H9 (cell line): ENCODE measurements around the gene ITIH2. TPM values are rescaled to one million over a fixed set of nuclear protein-coding genes. Genes with fewer than 3 reads are reported as not detected.

Experiments used
- DNase-seq: peaks from one replicate; pipeline ENCODE4 v3.0.0-alpha.2; 2017
- H2AFZ ChIP-seq: one replicate; pipeline ENCODE4 v1.6.1; 2013; ENCODE audit warnings: mild to moderate bottlenecking, low read length, control low read depth, moderate library complexity
- H2AK5ac ChIP-seq: 2 replicates; pipeline ENCODE4 v1.6.1; 2013; ENCODE audit warnings: low read length, control low read depth, mixed read lengths; ENCODE audit not compliant: insufficient read length
- H2BK120ac ChIP-seq: one replicate; pipeline ENCODE4 v1.6.1; 2013; ENCODE audit warnings: low read depth, mild to moderate bottlenecking, low read length, control low read depth, inconsistent platforms; ENCODE audit not compliant: poor library complexity, severe bottlenecking
- H2BK12ac ChIP-seq: 2 replicates; pipeline ENCODE4 v1.6.1; 2013; ENCODE audit warnings: low read length, control low read depth, mixed read lengths, low read depth; ENCODE audit not compliant: insufficient read length
- H2BK15ac ChIP-seq: 2 replicates; pipeline ENCODE4 v1.6.1; 2013; ENCODE audit warnings: low read depth, low read length, control low read depth
- H2BK20ac ChIP-seq: one replicate; pipeline ENCODE4 v1.6.1; 2013; ENCODE audit warnings: low read depth, mild to moderate bottlenecking, low read length, control low read depth, inconsistent platforms; ENCODE audit not compliant: poor library complexity, severe bottlenecking
- H2BK5ac ChIP-seq: 2 replicates; pipeline ENCODE4 v1.6.1; 2013; ENCODE audit warnings: low read length, control low read depth, mixed read lengths; ENCODE audit not compliant: insufficient read length
- H3K14ac ChIP-seq: 2 replicates; pipeline ENCODE4 v1.6.1; 2013; ENCODE audit warnings: low read length, control low read depth; ENCODE audit not compliant: insufficient read depth
- H3K18ac ChIP-seq: 2 replicates; pipeline ENCODE4 v1.6.1; 2013; ENCODE audit warnings: low read depth, mild to moderate bottlenecking, mixed read lengths, low read length, control low read depth; ENCODE audit not compliant: insufficient read length
- H3K23ac ChIP-seq: 2 replicates; pipeline ENCODE4 v1.6.1; 2013; ENCODE audit warnings: low read length, control low read depth, mixed read lengths, low read depth; ENCODE audit not compliant: insufficient read length
- H3K23me2 ChIP-seq: 2 replicates; pipeline ENCODE4 v1.6.1; 2013; ENCODE audit warnings: low read depth, mild to moderate bottlenecking, mixed read lengths, low read length, control low read depth; ENCODE audit not compliant: insufficient read length, poor library complexity, severe bottlenecking
- H3K27ac ChIP-seq: 2 replicates; pipeline ENCODE4 v1.5.1; 2013; ENCODE audit warnings: low read length, control low read depth, mixed read lengths, low read depth; ENCODE audit not compliant: insufficient read length
- H3K27me3 ChIP-seq: 2 replicates; pipeline ENCODE4 v1.6.1; 2013; ENCODE audit warnings: low read length, control low read depth, inconsistent platforms; ENCODE audit not compliant: insufficient read depth
- H3K4ac ChIP-seq: 2 replicates; pipeline ENCODE4 v1.6.1; 2013; ENCODE audit warnings: low read depth, mild to moderate bottlenecking, control low read depth, inconsistent platforms, low read length, moderate library complexity
- H3K4me1 ChIP-seq: 2 replicates; pipeline ENCODE4 v1.6.1; 2013; ENCODE audit warnings: low read length, control low read depth, inconsistent platforms; ENCODE audit not compliant: insufficient read depth
- H3K4me2 ChIP-seq: 2 replicates; pipeline ENCODE4 v1.6.1; 2013; ENCODE audit warnings: low read length, control low read depth, mixed read lengths; ENCODE audit not compliant: insufficient read length, insufficient read depth
- H3K56ac ChIP-seq: 2 replicates; pipeline ENCODE4 v1.6.1; 2013; ENCODE audit warnings: low read depth, mild to moderate bottlenecking, mixed read lengths, low read length, control low read depth; ENCODE audit not compliant: insufficient read length
- H3K79me1 ChIP-seq: 2 replicates; pipeline ENCODE4 v1.6.1; 2013; ENCODE audit warnings: low read depth, mild to moderate bottlenecking, moderate library complexity, low read length, control low read depth, inconsistent platforms; ENCODE audit not compliant: insufficient read depth, poor library complexity, severe bottlenecking
- H3K79me2 ChIP-seq: 2 replicates; pipeline ENCODE4 v1.6.1; 2013; ENCODE audit warnings: low read length, control low read depth, inconsistent platforms; ENCODE audit not compliant: insufficient read depth
- H3K9ac ChIP-seq: 2 replicates; pipeline ENCODE4 v1.6.1; 2013; ENCODE audit warnings: low read length, control low read depth, mixed read lengths; ENCODE audit not compliant: insufficient read length; ENCODE audit errors: extremely low read depth
- H3K9me3 ChIP-seq: one replicate; pipeline ENCODE4 v1.6.1; 2013; ENCODE audit warnings: low read depth, low read length, inconsistent platforms; ENCODE audit not compliant: control insufficient read depth
- H3T11ph ChIP-seq: one replicate; pipeline ENCODE4 v1.6.1; 2013; ENCODE audit warnings: mild to moderate bottlenecking, low read length, control low read depth, inconsistent platforms
- H4K20me1 ChIP-seq: one replicate; pipeline ENCODE4 v1.6.1; 2013; ENCODE audit not compliant: control insufficient read depth, insufficient read length, insufficient read depth
- H4K5ac ChIP-seq: 2 replicates; pipeline ENCODE4 v1.6.1; 2013; ENCODE audit warnings: low read depth, mild to moderate bottlenecking, mixed read lengths, low read length, control low read depth; ENCODE audit not compliant: insufficient read length
- H4K8ac ChIP-seq: replicated peaks from 2 replicates; pipeline ENCODE4 v1.6.1; 2013; ENCODE audit warnings: low read length, control low read depth, mixed read lengths, low read depth; ENCODE audit not compliant: insufficient read length
- H4K91ac ChIP-seq: 2 replicates; pipeline ENCODE4 v1.6.1; 2013; ENCODE audit warnings: low read depth, mild to moderate bottlenecking, moderate library complexity, mixed read lengths, low read length, control low read depth; ENCODE audit not compliant: insufficient read length
- H3K27ac Mint-ChIP-seq, 3 experiments: 2 replicates in 2 of 3; 3 replicates in 1 of 3; pipeline ENCODE4 v1.8.0; 2020 to 2021; ENCODE audit warnings: mixed read lengths in 3 of 3, mild to moderate bottlenecking in 1 of 3, moderate library complexity in 1 of 3
- H3K27me3 Mint-ChIP-seq: 2 replicates; pipeline ENCODE4 v1.8.0; 2021; ENCODE audit warnings: low read depth, mild to moderate bottlenecking, moderate library complexity, mixed read lengths
- H3K36me3 Mint-ChIP-seq, 3 experiments: 2 replicates in 2 of 3; 3 replicates in 1 of 3; pipeline ENCODE4 v1.8.0; 2020 to 2021; ENCODE audit warnings: low read depth in 3 of 3, mixed read lengths in 3 of 3; ENCODE audit not compliant: insufficient read depth in 1 of 3
- H3K4me1 Mint-ChIP-seq, 2 experiments: 2 replicates each; pipeline ENCODE4 v1.8.0; 2020; ENCODE audit warnings: mixed read lengths in 2 of 2
- H3K4me3 Mint-ChIP-seq, 2 experiments: 2 replicates in 1 of 2; 3 replicates in 1 of 2; pipeline ENCODE4 v1.8.0; 2020 to 2021; ENCODE audit warnings: mild to moderate bottlenecking in 2 of 2, mixed read lengths in 2 of 2, moderate library complexity in 1 of 2
- H3K9me3 Mint-ChIP-seq, 2 experiments: 2 replicates in 1 of 2; 3 replicates in 1 of 2; pipeline ENCODE4 v1.8.0; 2020; ENCODE audit warnings: mild to moderate bottlenecking in 2 of 2, mixed read lengths in 2 of 2, moderate library complexity in 1 of 2
- WGBS: extraction: QIAGEN DNeasy Blood & Tissue Kit; methylation state at CpG from one replicate; pipeline ENCODE4 v1.1.7; 2013; ENCODE audit warnings: missing lambda C conversion rate, low lambda C conversion rate, mixed read lengths; ENCODE audit not compliant: insufficient read length; ENCODE audit errors: extremely low coverage; 5-methylcytosine and 5-hydroxymethylcytosine counted together
- total RNA-seq: library from RNA; stranded (reverse); gene quantifications from 2 replicates; pipeline ENCODE4 v1.2.1, GENCODE V29; 2021
- TF ChIP-seq, protein P1 (sequence below): fragments of 200-600 bp; sonication (generic); conservative IDR thresholded peaks from 3 replicates; pipeline ENCODE4 v1.8.0; 2021; ENCODE audit warnings: antibody characterized with exemption, mild to moderate bottlenecking

ITIH2 gene
- total RNA-seq, 1 experiment from 2014 or later, result not detected

DNA sequence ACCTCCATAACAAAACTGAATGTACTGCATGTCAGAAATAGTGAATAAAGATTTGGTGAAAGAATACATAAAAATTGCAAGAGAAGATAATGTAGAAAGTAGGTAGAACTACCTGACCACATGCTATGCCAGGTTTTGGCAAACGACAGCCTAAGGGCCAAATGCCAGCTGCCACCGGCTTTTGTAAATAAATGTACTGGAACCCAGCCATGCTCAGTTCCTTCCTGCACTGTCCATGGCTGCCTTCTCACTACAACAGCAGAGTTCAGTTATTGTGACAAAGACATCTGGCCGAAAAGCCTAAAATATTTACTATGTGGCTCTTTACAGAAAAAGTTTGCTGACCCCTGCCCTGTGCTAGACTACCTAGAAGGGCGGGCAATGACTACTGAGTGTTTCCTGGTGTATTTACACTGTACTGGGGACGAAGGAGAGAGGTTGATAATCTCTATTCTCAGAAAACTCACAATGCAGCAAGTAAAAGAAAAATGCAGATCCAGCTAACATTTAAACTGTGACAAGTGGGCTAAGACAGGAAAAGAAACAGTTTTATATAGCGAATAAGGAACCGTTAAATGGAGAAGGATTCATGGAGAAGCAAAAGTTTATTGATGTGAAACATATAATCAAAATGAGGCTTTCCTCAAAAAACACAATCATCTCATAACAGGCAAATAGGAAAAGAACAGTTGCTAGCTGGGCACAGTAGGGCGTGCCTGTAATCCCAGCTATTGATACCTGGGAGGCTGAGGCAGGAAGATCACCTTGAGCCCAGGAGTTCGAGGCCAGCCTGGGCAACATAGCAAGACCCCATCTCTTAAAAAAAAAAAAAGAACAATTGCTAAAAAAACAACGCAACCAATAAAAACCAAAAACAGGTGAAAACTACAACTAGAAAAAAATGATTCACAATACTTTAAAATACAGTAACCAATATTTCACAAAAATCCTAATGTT is 71.0 kb downstream of the ITIH2 start:
- H3K23me2 ChIP-seq, result no peaks in the 10 kb centered on the region
- H2BK15ac ChIP-seq, result no peak overlapping the region
- H3K79me1 ChIP-seq, result no peaks in the 10 kb centered on the region
- H3K9me3 ChIP-seq, result no peaks in the 10 kb centered on the region
- H3K79me2 ChIP-seq, result no peaks in the 10 kb centered on the region
- no peaks in the 10 kb centered on the region for H3K4me1 ChIP-seq
- H2AFZ ChIP-seq, result no peak overlapping the region
- Mint-ChIP-seq H3K27me3 (no peaks in the 10 kb centered on the region), H3K27ac (no peak overlapping the region), H3K4me1 (no peaks in the 10 kb centered on the region), H3K4me3 (no peak overlapping the region), H3K36me3 (peaks cover 21 to 68% (median 61%) of the 10 kb centered on the region in 3 experiments; a peak in 6 of 7 replicates), H3K9me3 (no peaks in the 10 kb centered on the region)
- no peak overlapping the region for H4K5ac ChIP-seq
- no CpG with 5 or more reads among the region's 10 CpGs for WGBS
- H3K27me3 ChIP-seq, result no peaks in the 10 kb centered on the region
- no peak overlapping the region for H3K14ac ChIP-seq
- H3K27ac ChIP-seq, result no peak overlapping the region
- H4K8ac ChIP-seq, result no peak overlapping the region
- H3K4ac ChIP-seq, result no peak overlapping the region
- H4K91ac ChIP-seq, result no peak overlapping the region
- H2AK5ac ChIP-seq, result no peak overlapping the region
- no peak overlapping the region for H3K23ac ChIP-seq
- H2BK5ac ChIP-seq, result no peak overlapping the region
- no peak overlapping the region for H3K56ac ChIP-seq
- no peak overlapping the region for H2BK12ac ChIP-seq
- no peaks in the 10 kb centered on the region for H4K20me1 ChIP-seq
- no peak for DNase-seq
- H3K9ac ChIP-seq, result no peak overlapping the region
- H3T11ph ChIP-seq, result no peak overlapping the region
- no peak overlapping the region for H2BK120ac ChIP-seq
- no peak overlapping the region for H2BK20ac ChIP-seq
- TF ChIP-seq, protein P1, sequence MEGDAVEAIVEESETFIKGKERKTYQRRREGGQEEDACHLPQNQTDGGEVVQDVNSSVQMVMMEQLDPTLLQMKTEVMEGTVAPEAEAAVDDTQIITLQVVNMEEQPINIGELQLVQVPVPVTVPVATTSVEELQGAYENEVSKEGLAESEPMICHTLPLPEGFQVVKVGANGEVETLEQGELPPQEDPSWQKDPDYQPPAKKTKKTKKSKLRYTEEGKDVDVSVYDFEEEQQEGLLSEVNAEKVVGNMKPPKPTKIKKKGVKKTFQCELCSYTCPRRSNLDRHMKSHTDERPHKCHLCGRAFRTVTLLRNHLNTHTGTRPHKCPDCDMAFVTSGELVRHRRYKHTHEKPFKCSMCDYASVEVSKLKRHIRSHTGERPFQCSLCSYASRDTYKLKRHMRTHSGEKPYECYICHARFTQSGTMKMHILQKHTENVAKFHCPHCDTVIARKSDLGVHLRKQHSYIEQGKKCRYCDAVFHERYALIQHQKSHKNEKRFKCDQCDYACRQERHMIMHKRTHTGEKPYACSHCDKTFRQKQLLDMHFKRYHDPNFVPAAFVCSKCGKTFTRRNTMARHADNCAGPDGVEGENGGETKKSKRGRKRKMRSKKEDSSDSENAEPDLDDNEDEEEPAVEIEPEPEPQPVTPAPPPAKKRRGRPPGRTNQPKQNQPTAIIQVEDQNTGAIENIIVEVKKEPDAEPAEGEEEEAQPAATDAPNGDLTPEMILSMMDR, result no peak
- H3K4me2 ChIP-seq, result no peak overlapping the region
- no peak overlapping the region for H3K18ac ChIP-seq
